PFSK-1 (cell line): ENCODE results near the gene TRERF1.

Experiments
- FOXP2 ChIP-seq: optimal IDR thresholded peaks from 2 replicates; pipeline ENCODE3; 2011; ENCODE audit warnings: borderline replicate concordance, control low read depth, inconsistent platforms; ENCODE audit not compliant: insufficient read depth; ENCODE audit errors: extremely low read length, extremely low read depth
- POLR2AphosphoS5 ChIP-seq: IDR thresholded peaks from 2 replicates; pipeline ENCODE4 v1.6.1; 2012; ENCODE audit warnings: low read depth, mild to moderate bottlenecking, control low read depth, low read length, moderate library complexity
- REST ChIP-seq, 2 experiments: IDR thresholded peaks; 2 replicates each; pipeline versions ENCODE4 v1.6.1 to v1.8.0; 2011 to 2012; ENCODE audit warnings: low read depth in 2 of 2, low read length in 2 of 2, control low read depth in 1 of 2, inconsistent platforms in 1 of 2, mild to moderate bottlenecking in 1 of 2, moderate library complexity in 1 of 2; ENCODE audit not compliant: insufficient read depth in 1 of 2
- SIN3A ChIP-seq: IDR thresholded peaks from 2 replicates; pipeline ENCODE4 v1.6.1; 2012; ENCODE audit warnings: mild to moderate bottlenecking, low read length, moderate library complexity, borderline replicate concordance; ENCODE audit not compliant: insufficient read depth
- TAF1 ChIP-seq: IDR thresholded peaks from 2 replicates; pipeline ENCODE4 v1.6.1; 2012; ENCODE audit warnings: low read length, control low read depth, borderline replicate concordance; ENCODE audit not compliant: insufficient read depth

DNA sequence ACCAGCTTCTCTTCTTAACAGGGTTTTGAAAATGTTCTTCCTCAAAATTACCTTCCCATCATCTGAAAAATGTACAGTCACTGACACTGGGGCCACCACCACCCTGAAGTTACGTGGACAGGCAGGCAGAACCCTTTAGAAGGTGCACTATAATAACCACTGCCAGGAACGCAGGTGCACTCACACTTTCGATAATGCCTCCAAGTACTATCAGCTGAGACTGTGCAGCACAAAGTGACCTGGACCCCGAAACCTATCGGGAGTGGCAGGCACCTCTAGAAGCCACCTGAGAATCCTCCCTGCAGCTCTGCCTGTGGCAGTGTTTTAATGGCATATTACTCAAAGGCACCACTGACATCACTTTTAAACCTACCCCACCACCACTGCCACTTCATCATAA is 66.4 kb downstream of the TRERF1 start:
- TF ChIP-seq SIN3A (no peak), POLR2AphosphoS5 (no peak), TAF1 (no peak), REST (IDR thresholded peaks at IDR 0.05; ENCODE audit: insufficient read depth in 1 of 2, low read depth in 2 of 2, low read length in 2 of 2) (no peak), FOXP2 (no peak)
